ENCODE measurements around the gene RHBDL3. TPM values are rescaled to one million over a fixed set of nuclear protein-coding genes. Genes with fewer than 3 reads are reported as not detected.

Gene RHBDL3
- total and polyA plus RNA-seq, 3 experiments from 2014 or later: 0.20 to 0.33 TPM; not detected in 1

DNA sequence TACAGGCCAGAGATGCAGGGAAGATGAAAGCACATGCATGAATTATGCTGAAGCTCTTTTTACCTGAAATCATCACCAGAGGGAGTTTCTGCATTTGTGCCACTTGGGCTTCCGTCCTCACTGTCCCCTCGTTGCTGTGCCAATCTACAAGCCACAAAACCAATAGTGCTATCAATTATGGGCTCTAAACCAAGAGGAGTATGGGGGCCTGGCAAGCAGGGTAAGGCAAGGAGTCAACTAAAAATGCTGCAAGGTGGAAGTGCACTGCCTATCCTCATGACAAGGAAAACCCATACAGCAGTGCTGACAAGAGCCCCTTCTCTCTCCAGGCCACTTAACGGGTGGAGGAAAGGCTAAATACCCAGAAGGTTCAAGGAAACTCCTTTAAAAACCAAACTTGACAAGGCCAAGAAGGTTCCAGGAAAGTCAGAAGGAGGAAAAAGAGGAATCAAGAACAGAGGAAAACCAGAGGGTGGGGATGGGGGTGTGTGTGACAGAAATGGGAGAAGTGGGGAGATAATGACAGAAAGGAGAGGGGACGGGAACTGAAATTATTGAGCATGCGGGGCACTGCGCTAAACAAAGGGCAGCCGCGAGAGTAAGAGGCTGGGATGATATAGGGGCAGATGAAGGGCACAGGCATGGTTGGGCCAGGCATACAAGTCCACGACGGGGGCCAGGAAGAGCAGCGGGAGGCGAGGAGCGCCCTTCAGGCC, 75.7 kb downstream of the RHBDL3 start:
- Mint-ChIP-seq H3K27ac (peak overlapping the region; percentile 80 to 97 (median 92)), H3K36me3 (peaks cover 0 to 37% (median 3%) of the 10 kb centered on the region in 3 donors), H3K4me3 (peak overlapping the region; percentile 84 to 97 (median 87)), H3K27me3 (no peaks in the 10 kb centered on the region), H3K9me3 (no peaks in the 10 kb centered on the region), H3K4me1 (peaks cover 20 to 29% (median 21%) of the 10 kb centered on the region in 3 donors)
- H3K9me3 ChIP-seq (ENCODE audit: low read length): no peaks in the 10 kb centered on the region
- peak; percentile 27 to 74 (median 61) for DNase-seq
- POLR2A ChIA-PET: interaction anchor here (0.6 to 2.0 kb wide), 5 partner anchors 10 to 103 kb away, joined by 3 to 10 read pairs (median 3); partner anchors contain the start of gene PSMD11
- H3K27me3 ChIP-seq (ENCODE audit: insufficient read depth, low read length, poor library complexity, severe bottlenecking): no peaks in the 10 kb centered on the region
- peaks cover 7% of the 10 kb centered on the region for H3K36me3 ChIP-seq (ENCODE audit: insufficient read depth, low read length)
- CTCF ChIA-PET: interaction anchor here (0.9 to 1.5 kb wide), 3 partner anchors 10 to 21 kb away, joined by 3 read pairs; no protein-coding TSS in a partner anchor
- peak overlapping the region; percentile 55 for H3K27ac ChIP-seq (ENCODE audit: low read depth, low read length)
- peaks cover 13% of the 10 kb centered on the region for H3K4me1 ChIP-seq (ENCODE audit: insufficient read depth, low read length)
- H3K4me3 ChIP-seq (ENCODE audit: low read length): peak overlapping the region; percentile 81

DNA sequence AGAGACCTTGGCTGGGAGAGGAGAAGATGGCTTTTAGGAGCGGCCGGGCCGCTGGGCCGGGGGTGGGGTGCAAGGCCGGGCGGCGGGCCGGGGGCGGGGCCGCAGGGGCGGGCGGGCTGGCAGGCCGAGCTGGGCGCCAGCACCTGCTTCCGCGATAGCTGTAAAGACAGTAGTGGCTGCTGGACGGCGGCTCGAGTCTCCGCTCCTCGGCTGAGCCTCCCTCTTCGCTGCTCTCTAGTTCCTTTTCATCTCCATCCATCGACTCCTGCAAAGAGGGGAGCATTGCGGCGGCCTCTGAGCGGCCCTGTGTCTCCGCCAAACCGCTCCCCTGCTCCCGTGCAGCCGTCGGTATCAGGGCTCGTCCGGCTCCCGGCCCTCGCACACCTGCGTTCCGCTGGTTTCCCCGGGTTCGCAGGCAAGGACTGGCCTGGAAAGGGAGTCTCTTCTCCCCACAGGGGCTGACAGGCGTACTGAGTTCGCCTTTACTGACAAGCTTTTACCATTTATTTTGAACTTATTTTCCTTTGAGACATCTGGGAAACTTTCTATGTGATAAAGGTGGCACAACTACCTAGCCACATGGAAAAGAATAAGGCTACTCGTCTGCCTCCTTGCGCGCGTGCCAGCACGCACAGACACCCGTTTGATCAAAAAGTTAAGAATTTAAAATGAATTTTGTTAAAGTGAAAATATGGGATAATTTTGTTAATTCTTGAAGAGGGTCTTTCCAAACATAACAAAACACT, 76.4 kb downstream of the RHBDL3 start, which contains the start of gene C17orf75:
TSS of gene C17orf75 (minus strand) at position 317 of the 746 bp plus-strand sequence. CDS start at position 283, 34 bp downstream.
- H3K4me1 ChIP-seq (ENCODE audit: insufficient read depth, low read length): peaks cover 13% of the 10 kb centered on the region
- no peaks in the 10 kb centered on the region for H3K9me3 Mint-ChIP-seq
- no peaks in the 10 kb centered on the region for H3K9me3 ChIP-seq (ENCODE audit: low read length)
- ChIA-PET CTCF (interaction anchor here (1.0 kb wide), 1 partner anchor 102 kb away, joined by 3 read pairs; the partner anchor contains the start of gene PSMD11), POLR2A (interaction anchor here (0.6 to 2.0 kb wide), 3 partner anchors 9 to 22 kb away, joined by 3 to 10 read pairs (median 3); no protein-coding TSS in a partner anchor)
- H3K4me1 Mint-ChIP-seq: peaks cover 20 to 29% (median 21%) of the 10 kb centered on the region in 3 donors
- peak within 1 kb of the TSS; percentile 84 to 97 (median 87) for H3K4me3 Mint-ChIP-seq
- H3K4me3 ChIP-seq (ENCODE audit: low read length): peak within 1 kb of the TSS; percentile 81
- peak within 1 kb of the TSS; percentile 55 for H3K27ac ChIP-seq (ENCODE audit: low read depth, low read length)
- peak within 1 kb of the TSS; percentile 80 to 97 (median 94) for H3K27ac Mint-ChIP-seq
- no peaks in the 10 kb centered on the region for H3K27me3 Mint-ChIP-seq
- peaks cover under 1% of the 10 kb centered on the region for H3K36me3 ChIP-seq (ENCODE audit: insufficient read depth, low read length)
- no peaks in the 10 kb centered on the region for H3K27me3 ChIP-seq (ENCODE audit: insufficient read depth, low read length, poor library complexity, severe bottlenecking)
- DNase-seq: peak; percentile 52 to 77 (median 71)
- H3K36me3 Mint-ChIP-seq: peaks cover 0 to 32% (median 3%) of the 10 kb centered on the region in 3 donors

DNA sequence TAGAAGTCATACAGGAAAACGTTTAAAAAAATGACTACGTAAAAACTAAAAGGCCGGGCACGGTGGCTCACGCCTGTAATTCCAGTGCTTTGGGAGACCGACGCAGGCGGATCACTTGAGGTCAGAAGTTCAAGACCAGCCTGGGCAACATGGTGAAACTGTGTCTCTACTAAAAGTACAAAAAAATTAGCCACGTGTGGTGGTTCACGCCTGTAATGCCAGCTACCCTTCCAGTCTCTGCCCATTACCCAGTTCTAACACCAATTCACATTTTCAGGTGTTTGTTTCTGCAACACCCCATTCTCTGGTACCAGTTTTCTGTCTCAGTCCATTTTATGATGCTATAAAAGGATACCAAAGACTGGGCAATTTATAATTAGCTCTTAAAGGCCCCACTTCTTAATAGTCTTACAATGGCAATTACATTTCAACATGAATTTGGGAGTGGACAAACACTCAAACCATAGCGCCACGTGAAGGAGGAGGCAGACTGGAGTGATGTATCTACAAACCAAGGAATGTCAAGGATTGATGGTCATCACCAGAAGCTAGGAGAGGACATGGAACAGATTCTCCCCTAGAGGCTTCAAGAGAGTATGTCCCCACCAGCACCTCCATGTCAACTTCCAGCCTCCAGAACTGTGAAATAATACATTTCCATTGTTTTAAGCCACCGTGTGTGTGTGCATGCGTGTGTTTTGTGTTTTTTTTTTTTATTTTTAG, 77.1 kb downstream of the RHBDL3 start:
- H3K27ac Mint-ChIP-seq: peak overlapping the region; percentile 80 to 96 (median 90)
- ChIA-PET POLR2A (interaction anchor here (0.6 to 2.0 kb wide), 3 partner anchors 8 to 21 kb away, joined by 3 to 10 read pairs (median 3); no protein-coding TSS in a partner anchor), CTCF (interaction anchor here (1.0 kb wide), 1 partner anchor 102 kb away, joined by 3 read pairs; the partner anchor contains the start of gene PSMD11)
- Histone ChIP-seq H3K4me3 (ENCODE audit: low read length) (peak overlapping the region; percentile 54), H3K27me3 (ENCODE audit: insufficient read depth, low read length, poor library complexity, severe bottlenecking) (no peaks in the 10 kb centered on the region), H3K27ac (ENCODE audit: low read depth, low read length) (peak overlapping the region; percentile 55), H3K36me3 (ENCODE audit: insufficient read depth, low read length) (no peaks in the 10 kb centered on the region), H3K9me3 (ENCODE audit: low read length) (no peaks in the 10 kb centered on the region), H3K4me1 (ENCODE audit: insufficient read depth, low read length) (peaks cover 13% of the 10 kb centered on the region)
- peaks cover 20 to 29% (median 21%) of the 10 kb centered on the region in 3 donors for H3K4me1 Mint-ChIP-seq
- no peak for DNase-seq
- peaks cover 0 to 26% (median 1%) of the 10 kb centered on the region in 3 donors for H3K36me3 Mint-ChIP-seq
- peak overlapping the region; percentile 84 to 97 (median 87) for H3K4me3 Mint-ChIP-seq
- no peaks in the 10 kb centered on the region for H3K9me3 Mint-ChIP-seq
- H3K27me3 Mint-ChIP-seq: no peaks in the 10 kb centered on the region

DNA sequence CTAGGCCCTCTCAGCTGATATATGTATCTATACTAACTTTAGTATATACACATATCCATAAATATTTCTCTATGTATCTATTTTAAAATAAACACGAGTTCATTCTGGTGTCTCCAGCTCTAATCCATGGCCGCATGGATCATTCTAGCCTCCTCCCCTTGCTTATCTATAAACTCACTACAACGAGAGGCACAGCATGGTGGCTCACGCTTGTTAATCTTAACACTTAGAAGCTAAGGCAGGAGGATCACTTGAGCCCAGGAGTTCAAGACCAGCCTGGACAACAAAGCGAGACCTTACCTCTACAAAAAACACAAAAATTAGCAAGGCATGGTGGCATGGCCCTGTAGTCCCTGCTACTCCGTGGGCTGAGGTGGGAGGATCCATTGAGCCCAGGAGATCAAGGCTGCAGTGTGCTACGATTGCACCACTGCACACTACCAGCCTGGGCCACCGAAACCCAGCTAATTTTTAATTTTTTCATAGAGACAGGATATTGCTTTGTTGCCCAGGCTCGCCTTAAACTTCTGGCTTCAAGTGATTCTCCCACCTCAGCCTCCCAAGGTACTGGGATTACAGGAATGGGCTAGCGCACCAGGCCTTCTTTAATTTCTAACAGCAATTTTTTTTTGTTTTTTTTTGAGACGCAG, 80.4 kb downstream of the RHBDL3 start:
- H3K27me3 Mint-ChIP-seq: no peaks in the 10 kb centered on the region
- H3K9me3 Mint-ChIP-seq: no peaks in the 10 kb centered on the region
- H3K27ac Mint-ChIP-seq: no peak overlapping the region
- ChIA-PET CTCF (no interaction called here), POLR2A (no interaction called here)
- no peak overlapping the region for H3K4me3 ChIP-seq (ENCODE audit: low read length)
- peak overlapping the region in 1 of 7 donors; percentile 19 for H3K4me3 Mint-ChIP-seq
- H3K27ac ChIP-seq (ENCODE audit: low read depth, low read length): no peak overlapping the region
- peaks cover 0 to 19% (median 3%) of the 10 kb centered on the region in 3 donors for H3K36me3 Mint-ChIP-seq
- H3K9me3 ChIP-seq (ENCODE audit: low read length): no peaks in the 10 kb centered on the region
- H3K27me3 ChIP-seq (ENCODE audit: insufficient read depth, low read length, poor library complexity, severe bottlenecking): no peaks in the 10 kb centered on the region
- H3K36me3 ChIP-seq (ENCODE audit: insufficient read depth, low read length): no peaks in the 10 kb centered on the region
- peaks cover 23 to 37% (median 24%) of the 10 kb centered on the region in 3 donors for H3K4me1 Mint-ChIP-seq
- DNase-seq: no peak
- peaks cover 17% of the 10 kb centered on the region for H3K4me1 ChIP-seq (ENCODE audit: insufficient read depth, low read length)

DNA sequence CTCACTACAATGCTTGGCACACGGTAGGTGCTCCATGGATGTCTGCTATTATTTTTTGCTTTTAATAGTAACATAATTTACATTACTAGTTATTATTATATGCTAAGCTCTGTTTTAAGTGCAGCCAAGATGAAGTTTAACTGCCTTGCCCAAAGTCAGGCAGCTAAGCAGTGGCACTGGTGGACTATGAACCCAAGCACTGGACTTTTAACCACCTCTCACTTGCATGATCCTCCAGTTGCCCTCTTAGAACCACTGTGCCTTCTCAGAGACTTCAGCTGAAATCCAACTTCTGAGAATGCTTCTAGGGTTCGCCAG, 82.8 kb downstream of the RHBDL3 start:
- peak overlapping the region in 4 of 8 donors; percentile 15 to 100 (median 64) for H3K27ac Mint-ChIP-seq
- no peaks in the 10 kb centered on the region for H3K27me3 Mint-ChIP-seq

DNA sequence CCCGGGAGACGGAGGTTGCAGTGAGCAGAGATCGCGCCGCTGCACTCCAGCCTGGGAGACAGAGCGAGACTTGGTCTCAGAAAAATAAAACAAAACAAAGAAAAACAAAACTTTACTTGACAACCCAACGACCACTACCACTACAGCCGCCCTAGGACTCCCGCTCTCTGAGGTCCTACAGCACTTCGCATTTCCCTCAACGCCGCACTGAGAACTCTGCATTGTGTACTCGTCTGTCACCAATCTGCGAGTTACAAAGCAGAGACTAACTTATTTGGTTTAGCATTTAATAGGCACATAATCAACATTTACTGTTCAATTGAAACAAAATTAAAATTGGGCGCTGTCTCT, 83.8 kb downstream of the RHBDL3 start:
- H3K4me3 ChIP-seq (ENCODE audit: low read length): peak overlapping the region; percentile 98

More for the DNA sequence above, 82.8 kb downstream of the RHBDL3 start:
- peak overlapping the region; percentile 98 for H3K27ac ChIP-seq (ENCODE audit: low read depth, low read length)
- Mint-ChIP-seq H3K36me3 (peaks cover 0 to 36% (median 7%) of the 10 kb centered on the region in 3 donors), H3K9me3 (no peaks in the 10 kb centered on the region), H3K4me3 (peak overlapping the region; percentile 43 to 100 (median 71)), H3K4me1 (peaks cover 23 to 41% (median 26%) of the 10 kb centered on the region in 3 donors)
- no peak for DNase-seq
- H3K9me3 ChIP-seq (ENCODE audit: low read length): no peaks in the 10 kb centered on the region
- H3K4me1 ChIP-seq (ENCODE audit: insufficient read depth, low read length): peaks cover 30% of the 10 kb centered on the region
- H3K4me3 ChIP-seq (ENCODE audit: low read length): no peak overlapping the region
- no peaks in the 10 kb centered on the region for H3K27me3 ChIP-seq (ENCODE audit: insufficient read depth, low read length, poor library complexity, severe bottlenecking)
- no peaks in the 10 kb centered on the region for H3K36me3 ChIP-seq (ENCODE audit: insufficient read depth, low read length)
- ChIA-PET CTCF (interaction anchor here (1.2 kb wide), 1 partner anchor 15 kb away, joined by 3 read pairs; no protein-coding TSS in a partner anchor), POLR2A (interaction anchor here (1.3 kb wide), 1 partner anchor 96 kb away, joined by 4 read pairs; the partner anchor contains the start of gene PSMD11)

More for the DNA sequence above, 83.8 kb downstream of the RHBDL3 start:
- Mint-ChIP-seq H3K27me3 (no peaks in the 10 kb centered on the region), H3K27ac (peak overlapping the region; percentile 97 to 100 (median 99)), H3K4me1 (peaks cover 29 to 47% (median 36%) of the 10 kb centered on the region in 3 donors), H3K36me3 (peaks cover 0 to 44% (median 7%) of the 10 kb centered on the region in 3 donors), H3K9me3 (no peaks in the 10 kb centered on the region), H3K4me3 (peak overlapping the region; percentile 96 to 100 (median 98))
- peak overlapping the region; percentile 98 for H3K27ac ChIP-seq (ENCODE audit: low read depth, low read length)
- peaks cover 38% of the 10 kb centered on the region for H3K4me1 ChIP-seq (ENCODE audit: insufficient read depth, low read length)
- H3K9me3 ChIP-seq (ENCODE audit: low read length): no peaks in the 10 kb centered on the region
- peaks cover 7% of the 10 kb centered on the region for H3K36me3 ChIP-seq (ENCODE audit: insufficient read depth, low read length)
- H3K27me3 ChIP-seq (ENCODE audit: insufficient read depth, low read length, poor library complexity, severe bottlenecking): no peaks in the 10 kb centered on the region
- no peak for DNase-seq
- ChIA-PET CTCF (no interaction called here), POLR2A (no interaction called here)

Data from CD8-positive, alpha-beta memory T cell (primary cell).